Measurements from ENCODE around the gene DNAH10. TPM values are rescaled to one million over a fixed set of nuclear protein-coding genes. Genes with fewer than 3 reads are reported as not detected.

The DNAH10 gene
- total RNA-seq, 1 experiment from 2014 or later: not detected

- CTCF ChIA-PET: no interaction called here
- no TSS peak for BruUV-seq (replicated peaks)
- Histone ChIP-seq H3K27me3 (ENCODE audit: insufficient read depth, low read depth) (peaks cover 88% of the 10 kb centered on the region), H3K4me3 (no peak overlapping the region), H3K9me3 (ENCODE audit: insufficient read depth, low read depth) (no peaks in the 10 kb centered on the region), H3K9me2 (ENCODE audit: insufficient read depth) (no peaks in the 10 kb centered on the region), H3K79me2 (ENCODE audit: low read depth) (no peaks in the 10 kb centered on the region), H4K20me1 (ENCODE audit: insufficient read depth) (no peaks in the 10 kb centered on the region), H3F3A (ENCODE audit: insufficient read depth, low read depth) (no peaks in the 10 kb centered on the region), H3K4me2 (no peak overlapping the region), H3K27ac (no peak overlapping the region), H3K36me3 (ENCODE audit: low read depth) (no peaks in the 10 kb centered on the region), H2AFZ (no peak overlapping the region), H3K4me1 (replicated peaks; ENCODE audit: insufficient read depth) (no peaks in the 10 kb centered on the region)
- no peak for DNase-seq
- intact Hi-C loops (cut with micrococcal nuclease; ENCODE audit: unreplicated experiment): no loop called here
- POLR2A ChIA-PET (ENCODE audit: unreplicated experiment): no interaction called here
- TF ChIP-seq CTCF (conservative IDR thresholded peaks at IDR 0.05) (no peak), EZH2 (IDR thresholded peaks at IDR 0.05; ENCODE audit: low read depth) (no peak)
These were observed 166.8 kb downstream of the DNAH10 start for GRCh38 chr12:123928897-123929296.

GRCh38 chr12:123929946-123930583 is 168.0 kb downstream of the DNAH10 start:
- Histone ChIP-seq H3F3A (ENCODE audit: insufficient read depth, low read depth) (no peaks in the 10 kb centered on the region), H4K20me1 (ENCODE audit: insufficient read depth) (no peaks in the 10 kb centered on the region), H3K27ac (no peak overlapping the region), H3K9me2 (ENCODE audit: insufficient read depth) (no peaks in the 10 kb centered on the region), H2AFZ (no peak overlapping the region), H3K36me3 (ENCODE audit: low read depth) (no peaks in the 10 kb centered on the region), H3K9me3 (ENCODE audit: insufficient read depth, low read depth) (no peaks in the 10 kb centered on the region), H3K27me3 (ENCODE audit: insufficient read depth, low read depth) (peaks cover 85% of the 10 kb centered on the region), H3K4me2 (no peak overlapping the region), H3K4me1 (replicated peaks; ENCODE audit: insufficient read depth) (no peaks in the 10 kb centered on the region), H3K4me3 (no peak overlapping the region), H3K79me2 (ENCODE audit: low read depth) (no peaks in the 10 kb centered on the region)
- DNase-seq: no peak
- CTCF ChIA-PET: no interaction called here
- intact Hi-C loops (cut with micrococcal nuclease; ENCODE audit: unreplicated experiment): no loop called here
- no TSS peak for BruUV-seq (replicated peaks)
- no peak for TF ChIP-seq CTCF (conservative IDR thresholded peaks at IDR 0.05)
- no peak for TF ChIP-seq EZH2 (IDR thresholded peaks at IDR 0.05; ENCODE audit: low read depth)
- POLR2A ChIA-PET (ENCODE audit: unreplicated experiment): no interaction called here

- BruUV-seq (replicated peaks): no TSS peak
- CTCF ChIA-PET: no interaction called here
These were observed 169.7 kb downstream of the DNAH10 start for GRCh38 chr12:123931686-123932321.

More at GRCh38 chr12:123931686-123932321, 169.7 kb downstream of the DNAH10 start:
- POLR2A ChIA-PET (ENCODE audit: unreplicated experiment): no interaction called here
- no peaks in the 10 kb centered on the region for H3K79me2 ChIP-seq (ENCODE audit: low read depth)
- no peak overlapping the region for H3K4me3 ChIP-seq
- TF ChIP-seq EZH2 (IDR thresholded peaks at IDR 0.05; ENCODE audit: low read depth) (no peak), CTCF (conservative IDR thresholded peaks at IDR 0.05) (no peak)
- no peaks in the 10 kb centered on the region for H3K36me3 ChIP-seq (ENCODE audit: low read depth)
- H3F3A ChIP-seq (ENCODE audit: insufficient read depth, low read depth): no peaks in the 10 kb centered on the region
- H3K9me3 ChIP-seq (ENCODE audit: insufficient read depth, low read depth): no peaks in the 10 kb centered on the region
- H3K27me3 ChIP-seq (ENCODE audit: insufficient read depth, low read depth): peaks cover 74% of the 10 kb centered on the region
- H2AFZ ChIP-seq: no peak overlapping the region
- no peaks in the 10 kb centered on the region for H3K4me1 ChIP-seq (replicated peaks; ENCODE audit: insufficient read depth)
- no peak overlapping the region for H3K27ac ChIP-seq
- intact Hi-C loops (cut with micrococcal nuclease; ENCODE audit: unreplicated experiment): no loop called here
- H3K9me2 ChIP-seq (ENCODE audit: insufficient read depth): no peaks in the 10 kb centered on the region
- H4K20me1 ChIP-seq (ENCODE audit: insufficient read depth): no peaks in the 10 kb centered on the region
- no peak for DNase-seq
- no peak overlapping the region for H3K4me2 ChIP-seq
